NCI-H187 (cell line): ENCODE results near the gene BDKRB2.

Experiments
- DNase-seq, 2 experiments: peaks; one replicate each; lab custom pipeline; 2025; lab: John Stamatoyannopoulos, UW

The BDKRB2 gene

DNA sequence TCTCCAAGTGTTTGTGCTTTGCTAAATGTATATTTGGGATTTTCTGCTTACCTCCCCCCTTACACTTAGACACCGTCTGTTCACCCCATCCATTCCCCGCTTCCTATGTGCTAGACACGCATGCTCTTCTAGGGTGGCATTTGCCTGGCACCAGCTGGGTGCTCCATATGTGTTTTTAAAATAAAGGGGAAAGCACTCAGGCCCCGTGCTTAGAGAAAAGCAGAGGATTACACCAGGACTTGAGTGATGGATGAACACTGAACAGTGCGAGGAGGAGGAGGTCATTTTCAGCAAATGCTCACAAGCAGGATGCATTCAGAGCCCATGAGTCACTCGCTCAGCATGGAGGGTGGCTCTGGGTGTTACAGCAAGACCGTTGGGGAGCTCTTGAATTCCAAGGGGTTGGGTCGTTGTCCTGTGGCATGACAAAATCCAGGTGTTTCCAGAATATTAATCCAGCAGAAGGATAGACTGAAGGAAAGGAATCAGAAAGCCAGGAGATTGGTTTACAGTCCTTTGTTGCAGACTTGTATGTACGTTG lies 48.4 kb downstream of the BDKRB2 start:
- DNase-seq: no peak

DNA sequence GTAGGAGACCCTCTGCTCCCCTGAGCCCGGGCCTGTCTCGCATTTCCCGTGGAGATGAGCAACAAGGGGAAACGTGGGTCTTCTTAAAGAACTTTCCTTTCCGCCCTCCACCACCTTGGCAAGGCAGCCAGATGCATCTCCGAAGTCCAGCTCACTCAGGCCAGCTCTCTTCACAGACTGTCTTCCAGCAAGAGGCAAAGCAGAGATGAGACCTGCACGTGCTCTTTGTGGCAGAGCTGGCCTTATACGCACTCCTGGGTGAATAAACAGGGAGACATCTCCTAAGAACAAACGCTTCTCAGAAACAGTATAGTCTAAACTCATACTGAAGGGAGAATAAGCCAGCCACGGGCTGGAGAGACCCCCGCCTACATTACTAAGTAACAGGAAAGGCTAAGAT lies 50.0 kb downstream of the BDKRB2 start:
- DNase-seq: no peak

GRCh38 chr14:96255501-96256366 lies 51.1 kb downstream of the BDKRB2 start, which contains the start of gene BDKRB1:
TSS of gene BDKRB1 (plus strand) at chr14:96256210. CDS start at chr14:96263683, 7,473 bp downstream.
- no peak for DNase-seq

GRCh38 chr14:96256407-96256806 lies 51.8 kb downstream of the BDKRB2 start:
- no peak for DNase-seq

DNA sequence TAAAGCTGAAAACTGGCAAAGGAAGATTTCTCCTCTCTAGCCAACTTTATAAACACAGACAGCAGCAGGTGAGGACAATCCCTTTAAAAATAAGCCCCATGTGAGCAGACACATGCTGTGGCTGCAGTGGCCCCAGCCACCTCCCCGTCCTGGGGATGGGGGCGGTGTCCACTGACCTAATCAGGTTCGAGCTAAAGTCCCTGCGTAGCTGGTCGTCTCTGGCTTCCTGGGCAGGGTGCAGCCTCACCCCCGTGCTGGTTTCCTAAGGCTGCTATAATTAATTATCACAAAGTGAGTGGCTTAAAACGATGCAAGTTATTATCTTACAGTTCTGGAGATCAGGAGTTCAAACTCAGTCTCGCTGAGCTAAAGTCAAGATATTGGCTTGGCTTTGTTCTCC lies 52.4 kb downstream of the BDKRB2 start:
- no peak for DNase-seq

- DNase-seq: no peak
These were observed 53.3 kb downstream of the BDKRB2 start for GRCh38 chr14:96257900-96258299.

- no peak for DNase-seq
These were observed 55.7 kb downstream of the BDKRB2 start for GRCh38 chr14:96260341-96260821.

GRCh38 chr14:96261053-96261452 lies 56.4 kb downstream of the BDKRB2 start:
- no peak for DNase-seq

- DNase-seq: no peak
These were observed 57.4 kb downstream of the BDKRB2 start for GRCh38 chr14:96261772-96262655.

DNA sequence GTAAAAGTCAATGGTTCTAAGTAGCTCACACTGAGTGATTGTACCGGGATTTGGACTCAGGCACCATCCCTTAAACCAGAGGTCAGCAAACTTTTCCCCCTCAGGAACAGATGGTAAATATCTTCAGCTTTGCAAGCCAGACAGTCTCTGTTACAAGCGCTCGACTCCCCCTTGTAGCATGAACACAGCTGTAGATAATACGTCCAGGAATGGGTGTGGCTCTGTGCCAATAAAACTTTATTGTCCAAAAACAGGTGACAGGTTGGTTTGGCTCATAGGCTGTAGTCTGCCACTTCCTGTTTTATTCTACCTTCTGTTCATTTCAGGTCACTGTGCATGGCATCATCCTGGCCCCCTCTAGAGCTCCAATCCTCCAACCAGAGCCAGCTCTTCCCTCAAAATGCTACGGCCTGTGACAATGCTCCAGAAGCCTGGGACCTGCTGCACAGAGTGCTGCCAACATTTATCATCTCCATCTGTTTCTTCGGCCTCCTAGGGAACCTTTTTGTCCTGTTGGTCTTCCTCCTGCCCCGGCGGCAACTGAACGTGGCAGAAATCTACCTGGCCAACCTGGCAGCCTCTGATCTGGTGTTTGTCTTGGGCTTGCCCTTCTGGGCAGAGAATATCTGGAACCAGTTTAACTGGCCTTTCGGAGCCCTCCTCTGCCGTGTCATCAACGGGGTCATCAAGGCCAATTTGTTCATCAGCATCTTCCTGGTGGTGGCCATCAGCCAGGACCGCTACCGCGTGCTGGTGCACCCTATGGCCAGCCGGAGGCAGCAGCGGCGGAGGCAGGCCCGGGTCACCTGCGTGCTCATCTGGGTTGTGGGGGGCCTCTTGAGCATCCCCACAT lies 58.9 kb downstream of the BDKRB2 start:
- no peak for DNase-seq

DNA sequence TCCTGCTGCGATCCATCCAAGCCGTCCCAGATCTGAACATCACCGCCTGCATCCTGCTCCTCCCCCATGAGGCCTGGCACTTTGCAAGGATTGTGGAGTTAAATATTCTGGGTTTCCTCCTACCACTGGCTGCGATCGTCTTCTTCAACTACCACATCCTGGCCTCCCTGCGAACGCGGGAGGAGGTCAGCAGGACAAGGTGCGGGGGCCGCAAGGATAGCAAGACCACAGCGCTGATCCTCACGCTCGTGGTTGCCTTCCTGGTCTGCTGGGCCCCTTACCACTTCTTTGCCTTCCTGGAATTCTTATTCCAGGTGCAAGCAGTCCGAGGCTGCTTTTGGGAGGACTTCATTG lies 59.5 kb downstream of the BDKRB2 start:
- DNase-seq: no peak

GRCh38 chr14:96264853-96265252 lies 60.2 kb downstream of the BDKRB2 start:
- no peak for DNase-seq

DNA sequence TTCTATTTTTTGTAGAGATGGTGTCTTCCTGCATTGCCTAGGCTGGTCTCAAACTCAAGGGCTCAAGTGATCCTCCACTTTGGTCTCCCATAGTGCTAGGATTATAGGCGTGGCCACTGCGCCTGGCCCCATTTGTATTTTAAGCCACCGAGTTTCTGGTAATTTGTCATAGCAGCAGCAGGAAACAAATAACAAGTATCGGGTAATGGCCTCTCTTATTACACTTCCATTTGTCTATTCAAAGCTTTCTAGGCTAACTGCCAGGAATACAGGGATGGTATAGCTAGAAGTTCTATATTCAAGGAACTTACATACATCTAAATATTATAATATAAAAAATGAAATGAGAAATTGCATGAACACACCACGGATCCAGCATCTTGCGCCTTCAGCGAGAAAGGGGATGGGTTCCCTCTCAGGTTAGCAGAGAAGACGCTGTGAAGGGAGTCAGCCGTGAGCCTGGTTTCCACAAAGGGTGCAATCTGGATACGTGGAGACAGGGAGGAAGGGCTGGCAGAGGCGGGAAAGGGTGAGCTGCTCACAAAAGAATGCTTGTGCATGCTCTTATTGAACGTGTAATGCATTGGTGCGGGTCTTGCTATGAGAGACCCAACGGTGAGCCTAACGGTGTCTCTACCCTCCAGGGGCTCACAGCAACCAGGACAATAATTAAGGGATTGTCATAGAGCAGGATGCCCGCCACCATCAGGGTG lies 60.9 kb downstream of the BDKRB2 start:
- DNase-seq: peak; percentile 19 to 29

DNA sequence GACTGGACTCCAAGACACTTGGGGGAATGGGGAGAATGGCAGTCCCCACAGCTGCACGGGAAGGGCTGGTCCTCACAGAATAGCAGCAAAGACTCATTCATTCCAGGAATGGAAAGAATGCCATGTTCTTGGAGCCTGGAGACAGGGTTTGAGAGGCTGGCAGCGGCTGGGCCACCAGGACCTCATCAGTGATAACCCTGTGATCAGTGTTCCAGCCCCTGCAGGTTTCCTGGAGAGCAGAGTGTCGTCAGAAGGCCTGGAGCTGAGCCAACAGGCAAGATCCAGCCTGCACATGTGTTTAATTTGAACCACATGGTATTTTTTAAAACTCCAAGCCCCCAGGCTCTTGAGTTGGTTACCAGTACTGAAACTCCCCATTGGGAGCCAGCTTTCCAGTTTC lies 62.7 kb downstream of the BDKRB2 start:
- no peak for DNase-seq

DNA sequence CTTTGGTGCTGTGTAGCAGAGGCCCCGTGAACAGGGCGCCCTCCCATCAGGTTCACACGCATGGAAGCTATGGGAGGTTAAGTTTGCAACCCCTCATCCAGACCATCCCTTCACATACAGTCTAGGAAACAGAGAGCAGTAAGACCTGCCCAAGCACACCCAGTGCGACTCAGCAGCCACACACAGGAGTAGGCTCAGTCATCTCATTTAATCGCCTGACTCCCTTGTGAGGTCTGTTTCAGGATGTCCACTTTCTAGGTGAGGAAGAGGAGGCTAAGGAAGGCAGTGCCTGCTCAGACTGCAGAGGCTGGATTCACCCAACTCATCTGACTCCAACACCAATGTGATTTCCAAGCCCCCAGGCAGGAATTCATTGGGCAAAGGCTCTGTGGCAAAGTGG lies 63.3 kb downstream of the BDKRB2 start:
- no peak for DNase-seq

- DNase-seq: no peak
These were observed 64.1 kb downstream of the BDKRB2 start for GRCh38 chr14:96268431-96269358.

GRCh38 chr14:96269359-96269710 lies 64.7 kb downstream of the BDKRB2 start:
- DNase-seq: no peak

- DNase-seq: no peak
These were observed 66.2 kb downstream of the BDKRB2 start for GRCh38 chr14:96270565-96271420.

DNA sequence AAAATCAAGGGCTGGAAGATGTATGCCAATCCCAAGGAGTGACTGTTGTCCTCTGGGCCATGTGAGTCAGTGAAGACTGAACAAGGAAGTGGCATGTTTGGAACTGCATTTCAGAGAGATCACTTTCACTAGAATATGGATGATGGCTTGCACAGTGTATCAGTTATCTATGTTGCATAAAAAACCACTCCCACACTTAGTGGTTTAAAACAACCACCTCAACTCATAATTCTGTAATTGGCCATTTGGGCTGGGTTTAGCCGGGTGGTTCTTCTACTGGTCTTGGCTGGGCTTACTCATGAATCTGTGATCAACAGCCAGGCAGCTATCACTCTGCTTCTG lies 66.8 kb downstream of the BDKRB2 start:
- no peak for DNase-seq
